HG02938 (cell line): Measurements from ENCODE around the gene ABCA2.

Experiments
- ATAC-seq: cut with Tn5 transposase; IDR thresholded peaks from one replicate; pipeline ENCODE4 v1.9.1; 2021; ENCODE audit warnings: mild to moderate bottlenecking, moderate library complexity; ENCODE audit not compliant: unreplicated experiment

ABCA2 gene

GRCh38 chr9:137030538-137031527 lies 2.8 kb upstream of the ABCA2 start:
- no peak for ATAC-seq

- ATAC-seq, result no peak
Measured at GRCh38 chr9:137030006-137030405, 2.0 kb upstream of the ABCA2 start.

DNA sequence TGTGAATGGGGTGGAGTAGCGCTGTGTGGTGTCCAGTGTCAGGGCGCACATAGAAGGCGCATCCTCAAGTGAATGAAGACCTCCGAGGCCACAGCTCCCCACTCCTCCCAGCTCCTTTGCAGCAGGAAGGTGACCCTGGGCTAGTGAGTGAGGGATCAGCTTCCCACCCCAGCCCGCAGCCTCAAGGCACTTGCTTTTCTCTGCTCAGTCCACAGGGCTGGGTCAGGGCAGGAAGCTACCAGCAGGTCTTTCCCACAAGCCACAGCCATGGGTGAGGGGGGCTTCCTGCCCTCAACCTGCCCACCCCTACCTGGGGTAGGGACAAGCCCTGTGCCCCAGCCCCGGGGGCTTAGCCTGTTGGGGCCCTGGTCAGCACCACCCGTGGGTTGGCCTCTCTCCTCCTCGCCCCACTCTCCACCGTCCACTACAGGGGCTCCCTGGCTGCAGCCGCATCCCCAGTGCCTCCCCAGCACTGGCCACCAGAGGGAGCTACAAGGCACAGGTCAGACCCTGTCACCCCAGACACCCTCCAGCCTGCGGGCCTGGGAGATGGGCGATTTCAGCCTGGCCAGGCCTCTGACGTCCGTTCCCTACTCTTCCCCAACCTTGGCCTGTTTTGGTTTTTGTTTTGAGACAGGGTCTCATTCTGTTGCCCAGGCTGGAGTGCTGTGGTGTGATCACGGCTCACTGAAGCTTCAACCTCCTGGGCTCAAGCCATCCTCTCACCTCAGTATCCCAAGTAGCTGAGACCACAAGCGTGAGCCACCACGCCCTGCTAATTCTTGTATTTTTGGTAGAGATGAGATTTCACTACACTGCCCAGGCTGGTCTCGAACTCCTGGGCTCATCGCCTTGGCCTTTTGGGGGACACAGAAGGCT lies 1.3 kb upstream of the ABCA2 start:
- no peak for ATAC-seq

DNA sequence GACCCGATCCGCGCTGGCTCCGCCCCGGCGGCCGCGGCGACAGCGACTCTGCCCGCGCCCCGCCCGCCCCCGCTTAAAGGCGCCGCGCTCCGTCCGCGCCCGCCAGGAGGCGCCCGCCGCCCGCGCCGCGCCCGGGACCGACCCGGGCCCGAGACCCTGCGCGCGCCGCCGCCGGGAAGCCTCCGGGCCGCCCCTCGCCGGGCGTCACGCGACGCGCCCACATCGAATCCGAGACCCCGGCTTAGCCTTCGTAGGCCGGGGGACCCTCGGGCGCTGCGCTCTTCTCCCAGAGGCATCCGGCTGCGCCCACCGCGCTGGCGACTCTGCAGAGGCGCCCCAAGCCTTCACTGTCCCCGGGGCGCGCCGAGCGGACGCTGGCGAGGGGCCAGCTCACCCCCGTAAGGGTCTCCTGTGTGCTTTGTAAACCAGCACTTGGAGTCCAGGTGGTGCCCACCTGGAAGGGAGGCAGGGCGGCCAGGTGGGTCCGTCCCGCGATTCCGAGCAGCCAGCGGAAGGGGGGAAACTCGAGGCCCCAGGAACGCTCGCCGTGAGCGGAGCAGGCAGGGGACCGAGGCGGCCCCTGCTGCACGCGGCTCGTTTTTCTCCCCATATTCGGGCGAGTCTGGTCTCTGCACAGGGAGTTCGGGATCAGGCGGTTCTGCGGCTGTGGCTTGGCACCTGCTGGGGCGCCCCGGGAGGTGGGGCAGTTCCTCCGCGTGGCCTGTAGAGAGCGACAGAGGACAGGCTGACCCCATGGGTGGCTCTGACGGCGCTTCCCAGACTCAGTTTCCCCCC lies 423 bp upstream of the ABCA2 start:
- ATAC-seq, result no peak

DNA sequence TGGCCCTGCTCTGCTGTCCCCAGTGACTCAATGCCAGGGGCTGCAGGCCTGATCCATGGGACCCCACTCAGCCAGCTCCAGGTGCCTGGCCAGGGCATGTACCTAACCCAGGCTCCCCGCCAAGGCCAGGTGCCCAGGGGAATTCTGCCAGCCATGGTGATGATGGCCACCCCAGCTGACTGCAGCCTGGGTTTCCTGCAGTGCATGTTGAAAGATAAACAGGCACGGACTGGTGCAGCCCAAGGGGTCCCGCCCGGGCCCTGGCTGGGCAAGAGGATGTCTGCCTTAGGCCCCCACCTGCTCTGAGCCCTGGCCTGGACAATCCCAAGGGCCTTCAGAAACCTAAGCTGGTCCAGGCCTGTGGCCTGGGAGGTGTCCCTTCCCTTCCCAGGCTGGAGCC lies 1.2 kb downstream of the ABCA2 start:
- ATAC-seq, result no peak

- no peak for ATAC-seq
Measured at GRCh38 chr9:137026384-137026783, 1.7 kb downstream of the ABCA2 start.

- no peak for ATAC-seq
Measured at GRCh38 chr9:137025517-137025966, 2.5 kb downstream of the ABCA2 start.

DNA sequence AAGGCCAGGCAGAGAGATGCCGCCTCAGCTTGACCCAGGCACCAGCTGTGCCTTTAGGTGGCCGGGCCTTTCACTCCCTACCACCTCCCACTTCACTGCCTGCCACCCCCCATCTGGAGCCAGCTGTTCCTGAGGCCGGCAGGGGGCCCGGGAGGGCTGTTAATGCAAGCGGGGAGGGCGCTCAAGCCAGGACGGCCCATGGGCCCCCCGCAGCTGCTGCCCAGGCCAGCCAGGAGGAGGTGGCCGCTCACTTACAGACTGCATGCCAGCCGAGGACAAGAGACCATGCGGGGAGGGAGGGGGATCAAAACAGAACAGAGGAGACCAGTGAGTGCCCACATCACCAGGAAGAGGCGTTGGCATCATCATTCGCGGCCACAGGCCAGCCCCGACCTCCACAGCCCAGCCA lies 4.5 kb downstream of the ABCA2 start:
- no peak for ATAC-seq

GRCh38 chr9:137023157-137023556 lies 4.9 kb downstream of the ABCA2 start:
- no peak for ATAC-seq

GRCh38 chr9:137022662-137023008 lies 5.4 kb downstream of the ABCA2 start:
- ATAC-seq, result no peak

DNA sequence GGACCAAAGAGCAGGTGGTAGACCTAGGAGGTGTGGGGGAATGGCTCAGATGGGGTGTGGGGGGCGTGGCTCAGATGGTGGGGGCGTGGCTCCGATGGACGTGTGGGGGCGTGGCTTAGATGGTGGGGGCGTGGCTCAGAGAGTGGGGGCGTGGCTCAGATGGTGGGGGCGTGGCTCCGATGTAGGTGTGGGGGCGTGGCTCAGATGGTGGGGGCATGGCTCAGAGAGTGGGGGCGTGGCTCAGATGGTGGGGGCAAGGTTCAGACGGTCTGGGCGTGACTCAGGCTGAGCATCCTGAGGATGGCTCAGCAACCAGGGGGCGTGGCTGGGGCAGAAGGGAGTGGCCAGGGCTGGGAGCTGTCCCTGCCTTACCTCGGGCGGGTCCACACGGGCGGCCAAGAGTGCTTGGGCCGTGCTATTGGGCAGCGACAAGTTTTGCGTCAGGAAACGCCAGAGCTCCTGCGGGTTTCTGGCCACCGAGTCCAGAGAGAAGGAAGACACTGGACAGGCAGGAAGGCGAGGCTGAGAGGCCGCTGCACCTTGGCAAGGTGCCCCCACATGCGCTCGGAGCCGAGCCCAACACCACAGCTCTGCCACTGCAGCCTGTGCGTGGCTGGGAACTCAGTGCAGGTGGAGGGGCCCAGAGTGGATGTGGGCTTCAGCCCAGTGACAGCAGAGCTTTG lies 5.9 kb downstream of the ABCA2 start:
- ATAC-seq, result no peak

DNA sequence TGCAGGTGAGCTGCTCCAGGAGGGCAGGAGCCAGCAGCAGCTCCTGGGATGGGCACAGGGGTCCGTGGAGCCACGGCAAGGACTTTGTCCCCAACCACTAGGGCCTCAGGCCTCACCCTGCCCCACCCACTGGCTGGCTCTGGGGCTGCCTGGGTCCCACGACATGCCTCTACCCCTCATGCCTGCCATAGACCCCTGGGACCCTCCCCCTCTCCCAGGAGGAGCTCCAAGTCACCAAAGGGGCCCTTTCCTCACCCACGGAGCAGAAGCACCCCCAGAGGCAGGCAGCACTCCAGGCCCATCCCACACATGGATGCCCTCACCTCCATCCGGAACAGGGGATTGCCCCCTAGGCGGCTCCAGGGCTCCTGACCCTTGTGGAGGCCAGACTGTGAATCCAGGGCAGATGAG lies 6.5 kb downstream of the ABCA2 start:
- no peak for ATAC-seq

DNA sequence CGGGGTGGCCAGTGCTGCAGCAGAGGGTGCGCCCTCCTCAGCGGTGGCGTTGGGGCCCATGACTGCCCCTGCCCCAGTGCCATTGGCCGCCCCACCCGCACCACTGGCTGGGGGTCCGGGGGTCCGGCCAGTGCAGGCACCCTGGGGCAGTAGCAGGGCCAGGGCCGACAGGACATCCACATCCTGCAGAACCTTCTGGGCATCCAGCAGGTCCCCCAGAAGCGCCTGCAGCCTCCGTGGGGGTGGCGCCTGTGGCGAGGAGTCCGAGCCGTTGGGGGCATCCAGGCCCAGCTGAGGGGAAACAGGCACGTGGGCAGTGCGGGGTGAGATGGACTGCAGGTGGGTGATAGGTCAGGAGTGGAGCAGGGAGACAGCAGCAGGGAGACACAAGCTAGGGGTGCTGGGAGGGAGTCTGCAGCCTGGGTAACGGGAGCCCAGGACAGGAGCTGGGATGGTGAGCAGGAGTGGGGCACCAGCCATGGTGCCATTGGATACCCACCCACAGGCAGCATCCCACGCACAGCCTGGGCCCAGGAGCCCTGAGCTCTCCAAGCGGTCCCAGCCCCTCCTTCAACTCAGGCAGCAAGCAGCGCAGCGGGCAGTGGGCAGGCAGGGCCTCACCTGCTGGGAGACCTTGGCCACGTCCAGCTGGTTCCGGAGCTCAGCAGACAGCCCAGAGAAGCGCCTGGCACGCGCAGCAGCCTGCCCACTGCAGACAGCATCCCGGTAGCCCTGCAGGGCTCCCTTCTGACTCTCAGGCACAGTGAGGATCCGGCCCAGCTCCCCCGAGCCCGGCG lies 7.1 kb downstream of the ABCA2 start:
- no peak for ATAC-seq

DNA sequence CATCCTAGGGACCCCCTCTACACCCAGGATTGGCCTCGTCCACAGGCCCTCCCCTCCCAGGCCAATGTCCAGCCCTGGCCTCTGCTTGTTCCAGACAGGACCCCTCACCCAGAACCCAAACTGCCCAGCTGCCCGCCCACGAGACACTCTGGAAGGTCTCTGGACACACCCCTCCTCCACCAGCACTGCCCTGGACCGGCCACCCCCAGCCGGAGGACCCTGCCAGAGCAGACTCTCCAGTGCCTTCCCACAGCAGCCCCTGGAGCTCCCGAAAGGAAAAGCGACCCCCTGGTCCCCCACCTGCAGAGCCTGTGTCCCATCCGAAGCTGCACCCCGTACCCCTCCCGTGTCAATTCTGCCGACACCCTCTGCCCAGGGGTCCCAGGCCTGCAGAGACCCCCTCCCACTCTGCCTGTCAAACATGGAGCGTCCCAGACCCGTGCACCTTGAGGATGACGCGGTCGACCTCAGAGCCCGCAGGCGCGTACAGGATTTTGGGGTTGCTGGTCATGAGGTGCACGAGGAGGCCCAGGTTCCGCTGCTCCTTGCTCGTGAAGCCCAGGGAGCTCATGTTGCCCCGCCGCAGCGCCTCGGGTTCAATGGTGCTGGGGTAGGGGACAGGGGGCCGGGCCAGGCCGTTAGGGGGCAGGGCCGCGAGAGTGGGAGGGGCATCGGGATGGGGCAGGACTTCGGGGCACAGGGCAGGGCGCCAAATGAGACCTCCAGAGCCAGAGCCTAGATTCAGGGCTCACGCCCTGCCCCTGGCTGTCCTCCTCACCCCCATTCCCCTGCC lies 8.0 kb downstream of the ABCA2 start:
- no peak for ATAC-seq

GRCh38 chr9:137018761-137019559 lies 9.1 kb downstream of the ABCA2 start:
- ATAC-seq, result no peak

DNA sequence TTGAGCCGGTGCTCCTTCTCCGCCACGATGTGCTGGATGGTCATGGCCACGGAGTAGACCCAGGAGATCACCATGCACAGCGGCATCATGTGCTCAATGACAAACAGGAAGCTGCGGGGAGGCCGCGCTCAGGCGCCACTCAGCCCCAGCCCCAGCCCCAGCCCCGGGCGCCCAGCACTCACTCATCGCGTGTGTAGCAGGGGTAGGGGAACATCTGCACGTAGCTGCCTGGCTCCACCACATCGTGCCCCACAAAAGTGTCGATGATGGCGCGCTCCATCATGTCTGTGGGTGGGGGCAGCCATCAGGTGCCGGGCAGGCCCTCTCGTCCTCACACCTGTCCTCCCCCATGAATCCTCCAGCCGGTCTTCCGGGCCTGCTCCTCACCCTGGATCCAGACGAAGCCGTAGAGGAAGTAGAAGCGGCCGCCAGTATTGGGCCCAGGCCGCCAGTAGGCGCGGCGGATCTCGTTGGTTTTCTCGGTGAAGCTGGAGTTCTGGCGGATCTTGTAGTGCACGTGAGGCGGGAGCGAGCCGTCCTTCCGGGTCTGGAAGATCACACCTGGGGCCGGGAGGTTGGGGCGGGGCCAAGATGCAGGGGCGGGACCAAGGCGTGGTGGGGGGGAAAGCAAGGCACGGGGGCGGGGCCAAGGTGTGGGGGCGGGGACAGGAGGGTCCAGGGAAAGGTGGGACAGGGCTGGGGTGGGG lies 10.1 kb downstream of the ABCA2 start:
- no peak for ATAC-seq

DNA sequence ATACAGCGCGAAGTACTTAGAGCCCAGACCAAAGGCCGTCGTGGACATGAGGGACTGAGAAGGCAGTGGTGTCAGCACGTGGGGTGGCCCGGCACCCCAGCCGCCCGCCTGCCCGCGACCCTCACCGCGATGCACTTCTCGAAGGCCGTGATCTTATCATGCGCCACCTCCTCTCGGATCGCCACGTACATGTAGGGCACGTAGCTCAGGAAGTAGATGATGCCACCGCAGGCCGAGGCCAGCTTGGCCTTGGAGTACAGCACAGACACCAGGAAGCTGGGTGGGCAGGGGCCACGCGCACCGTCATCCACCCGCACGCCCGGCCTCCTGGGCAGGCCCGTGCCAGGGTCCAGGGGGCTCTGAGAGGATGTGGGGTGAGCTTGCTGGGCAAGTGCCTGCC lies 11.0 kb downstream of the ABCA2 start:
- ATAC-seq, result no peak
